HUES6 (cell line): ENCODE measurements around the gene SPG7.
"Not testable (repeated sequence)": the region's sequence is repeated elsewhere in the genome, so short reads cannot be mapped to it uniquely, and the experiment has no call there.

Experiments used
- H3K27ac ChIP-seq: 2 replicates; pipeline ENCODE4 v1.7.0; 2013; ENCODE audit warnings: low read depth, mild to moderate bottlenecking, low read length, inconsistent platforms
- H3K27me3 ChIP-seq: 2 replicates; pipeline ENCODE4 v1.6.1; 2013; ENCODE audit warnings: low read length; ENCODE audit not compliant: control insufficient read depth, insufficient read depth
- H3K36me3 ChIP-seq: 2 replicates; pipeline ENCODE4 v1.6.1; 2013; ENCODE audit warnings: low read length; ENCODE audit not compliant: control insufficient read depth, insufficient read depth
- H3K4me1 ChIP-seq: 2 replicates; pipeline ENCODE4 v1.6.1; 2013; ENCODE audit warnings: low read length; ENCODE audit not compliant: control insufficient read depth, insufficient read depth
- H3K4me3 ChIP-seq: 2 replicates; pipeline ENCODE4 v1.5.1; 2013; ENCODE audit warnings: low read depth, low read length
- H3K9ac ChIP-seq: one replicate; pipeline ENCODE4 v1.6.1; 2013; ENCODE audit warnings: mild to moderate bottlenecking, low read length
- H3K9me3 ChIP-seq: 2 replicates; pipeline ENCODE4 v1.6.1; 2013; ENCODE audit warnings: low read depth, low read length; ENCODE audit not compliant: control insufficient read depth, insufficient read depth

The SPG7 gene

DNA sequence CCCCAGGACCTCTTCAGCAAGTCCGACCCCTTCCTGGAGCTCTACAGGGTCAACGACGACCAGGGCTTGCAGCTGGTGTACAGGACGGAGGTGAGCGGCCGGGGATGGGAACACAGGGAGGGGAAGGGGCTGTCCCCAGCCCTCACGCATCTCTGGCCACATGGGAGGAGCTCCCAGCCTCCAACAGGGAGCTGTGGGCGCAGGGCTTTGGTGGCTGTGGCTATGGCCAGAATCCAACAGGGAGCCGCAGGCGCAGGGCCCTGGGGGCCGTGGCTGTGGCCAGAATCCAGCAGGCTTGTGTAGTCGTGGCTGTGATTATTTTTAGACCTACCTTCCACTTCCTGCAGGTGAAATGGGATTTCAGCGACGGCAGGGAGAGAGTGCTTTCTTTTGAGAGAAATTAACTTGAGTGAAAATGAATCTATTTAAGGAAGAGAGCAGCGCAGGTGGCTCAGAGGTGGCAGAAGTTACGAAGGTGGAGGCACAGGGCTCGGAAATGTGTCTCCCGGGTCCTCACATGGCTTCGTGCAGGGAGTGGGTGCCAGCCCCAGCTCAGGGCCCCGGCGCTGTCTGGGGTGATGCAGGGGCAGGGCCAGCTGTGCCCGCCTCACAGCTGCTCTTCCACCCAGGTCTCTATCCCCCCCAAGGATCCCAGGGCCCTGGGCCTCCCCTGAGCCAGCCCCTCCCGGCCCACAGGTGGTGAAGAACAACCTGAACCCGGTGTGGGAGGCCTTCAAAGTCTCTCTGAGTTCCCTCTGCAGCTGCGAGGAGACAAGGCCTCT, 76.8 kb downstream of the SPG7 start:
- no peaks in the 10 kb centered on the region for H3K4me1 ChIP-seq
- H3K9me3 ChIP-seq, result no peaks in the 10 kb centered on the region
- no peak overlapping the region for H3K4me3 ChIP-seq
- no peak overlapping the region for H3K9ac ChIP-seq
- H3K27me3 ChIP-seq, result no peaks in the 10 kb centered on the region
- H3K36me3 ChIP-seq, result peaks cover 3% of the 10 kb centered on the region; the same call in 1 of the 2 replicates
- no peak overlapping the region for H3K27ac ChIP-seq

DNA sequence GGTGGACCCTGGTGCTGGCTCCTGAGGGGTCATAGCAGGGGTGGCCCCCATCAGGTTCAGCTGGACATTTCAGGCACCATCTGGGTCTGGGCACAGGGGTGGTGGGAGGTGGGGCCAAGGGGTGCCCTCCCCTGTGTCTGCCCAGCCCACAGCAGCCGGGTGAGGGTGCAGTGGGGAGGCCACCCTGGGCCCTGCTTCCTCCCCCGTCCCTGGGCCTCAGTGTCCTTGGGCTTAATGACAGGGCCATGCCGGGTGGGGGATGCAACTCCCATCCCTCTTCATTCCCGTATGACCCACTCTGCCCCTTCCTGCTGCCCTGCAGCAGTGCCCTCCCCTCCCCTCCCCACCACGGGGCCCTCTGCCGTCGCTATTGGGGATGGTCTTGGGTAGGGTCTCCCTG, 78.0 kb downstream of the SPG7 start:
- no peak overlapping the region for H3K27ac ChIP-seq
- no peak overlapping the region for H3K4me3 ChIP-seq
- H3K9ac ChIP-seq, result no peak overlapping the region
- H3K9me3 ChIP-seq, result no peaks in the 10 kb centered on the region
- no peaks in the 10 kb centered on the region for H3K4me1 ChIP-seq
- H3K36me3 ChIP-seq, result peaks cover 3% of the 10 kb centered on the region; the same call in 1 of the 2 replicates
- H3K27me3 ChIP-seq, result no peaks in the 10 kb centered on the region

- Histone ChIP-seq H3K9me3 (no peaks in the 10 kb centered on the region), H3K27me3 (no peaks in the 10 kb centered on the region), H3K9ac (no peak overlapping the region), H3K36me3 (peaks cover 3% of the 10 kb centered on the region; the same call in 1 of the 2 replicates), H3K27ac (no peak overlapping the region), H3K4me3 (no peak overlapping the region), H3K4me1 (no peaks in the 10 kb centered on the region)
These were observed 78.7 kb downstream of the SPG7 start for GRCh38 chr16:89586853-89587252.

DNA sequence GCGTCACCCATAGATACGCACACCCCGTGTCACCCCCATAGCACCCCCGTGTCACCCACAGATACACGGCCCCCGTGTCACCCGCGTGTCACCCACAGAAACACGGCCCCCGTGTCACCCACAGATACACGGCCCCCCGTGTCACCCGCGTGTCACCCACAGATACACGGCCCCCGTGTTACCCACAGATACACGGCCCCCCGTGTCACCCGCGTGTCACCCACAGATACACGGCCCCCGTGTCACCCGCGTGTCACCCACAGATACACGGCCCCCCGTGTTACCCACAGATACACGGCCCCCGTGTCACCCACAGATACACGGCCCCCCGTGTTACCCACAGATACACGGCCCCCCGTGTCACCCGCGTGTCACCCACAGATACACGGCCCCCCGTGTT, 79.5 kb downstream of the SPG7 start:
- not testable (repeated sequence) for H3K4me3 ChIP-seq, H3K36me3 ChIP-seq, H3K4me1 ChIP-seq, H3K9me3 ChIP-seq, H3K27ac ChIP-seq, H3K9ac ChIP-seq, H3K27me3 ChIP-seq

- no peak overlapping the region for H3K9ac ChIP-seq
- no peak overlapping the region for H3K4me3 ChIP-seq
- H3K36me3 ChIP-seq, result peaks cover 3% of the 10 kb centered on the region; the same call in 1 of the 2 replicates
- H3K4me1 ChIP-seq, result no peaks in the 10 kb centered on the region
- H3K27me3 ChIP-seq, result no peaks in the 10 kb centered on the region
- H3K27ac ChIP-seq, result no peak overlapping the region
- H3K9me3 ChIP-seq, result no peaks in the 10 kb centered on the region
These were observed 80.4 kb downstream of the SPG7 start for GRCh38 chr16:89588413-89589109.

DNA sequence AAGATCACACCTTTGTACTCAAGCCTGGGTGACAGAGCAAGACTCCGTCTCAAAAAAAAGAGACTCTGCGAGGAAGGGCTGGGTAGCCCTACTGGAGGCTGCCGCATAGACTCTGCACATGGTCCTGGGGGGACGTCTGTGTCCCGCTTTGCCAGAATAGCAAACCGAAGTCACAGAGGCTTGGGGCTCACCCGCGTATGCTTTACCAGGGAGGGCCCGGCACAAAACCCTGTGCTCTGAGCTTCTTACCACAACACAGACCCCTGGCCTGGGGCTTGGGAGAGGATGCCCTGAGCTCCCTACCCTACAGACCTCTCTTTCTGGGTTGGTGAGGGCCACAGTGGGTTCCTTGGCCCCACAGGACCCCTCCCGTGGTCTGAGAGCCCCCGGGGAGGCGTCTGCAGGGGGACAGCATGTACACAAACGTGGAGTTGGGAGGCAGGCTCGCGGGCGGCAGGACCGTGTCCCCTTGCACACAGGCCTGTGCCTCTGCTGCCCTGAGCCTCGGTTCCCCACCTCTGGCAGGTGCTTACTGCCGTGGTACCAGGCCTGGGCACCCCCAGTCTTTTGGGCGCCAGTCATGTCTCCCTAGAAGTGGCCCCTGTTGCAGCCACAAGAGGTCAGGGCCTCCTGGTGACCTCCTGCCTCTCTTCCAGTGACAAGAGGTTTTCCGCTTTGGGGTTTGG, 81.2 kb downstream of the SPG7 start:
- H3K36me3 ChIP-seq, result peaks cover 3% of the 10 kb centered on the region; the same call in 1 of the 2 replicates

GRCh38 chr16:89593841-89594240, 85.6 kb downstream of the SPG7 start:
- no peak overlapping the region for H3K9ac ChIP-seq

More for the DNA sequence above, 81.2 kb downstream of the SPG7 start:
- H3K27ac ChIP-seq, result no peak overlapping the region
- H3K9me3 ChIP-seq, result no peaks in the 10 kb centered on the region
- H3K9ac ChIP-seq, result no peak overlapping the region
- H3K27me3 ChIP-seq, result no peaks in the 10 kb centered on the region
- no peak overlapping the region for H3K4me3 ChIP-seq
- no peaks in the 10 kb centered on the region for H3K4me1 ChIP-seq

GRCh38 chr16:89595330-89596060, 87.3 kb downstream of the SPG7 start:
- no peaks in the 10 kb centered on the region for H3K9me3 ChIP-seq
- H3K36me3 ChIP-seq, result peaks cover 4% of the 10 kb centered on the region; the same call in 1 of the 2 replicates
- no peaks in the 10 kb centered on the region for H3K27me3 ChIP-seq
- H3K4me3 ChIP-seq, result no peak overlapping the region
- no peak overlapping the region for H3K27ac ChIP-seq
- H3K4me1 ChIP-seq, result peaks cover 5% of the 10 kb centered on the region; the same call in 1 of the 2 replicates
- H3K9ac ChIP-seq, result no peak overlapping the region

More at GRCh38 chr16:89593841-89594240, 85.6 kb downstream of the SPG7 start:
- Histone ChIP-seq H3K36me3 (peaks cover 8% of the 10 kb centered on the region; the same call in 1 of the 2 replicates), H3K9me3 (no peaks in the 10 kb centered on the region), H3K4me3 (no peak overlapping the region), H3K27me3 (no peaks in the 10 kb centered on the region), H3K4me1 (no peaks in the 10 kb centered on the region), H3K27ac (no peak overlapping the region)

DNA sequence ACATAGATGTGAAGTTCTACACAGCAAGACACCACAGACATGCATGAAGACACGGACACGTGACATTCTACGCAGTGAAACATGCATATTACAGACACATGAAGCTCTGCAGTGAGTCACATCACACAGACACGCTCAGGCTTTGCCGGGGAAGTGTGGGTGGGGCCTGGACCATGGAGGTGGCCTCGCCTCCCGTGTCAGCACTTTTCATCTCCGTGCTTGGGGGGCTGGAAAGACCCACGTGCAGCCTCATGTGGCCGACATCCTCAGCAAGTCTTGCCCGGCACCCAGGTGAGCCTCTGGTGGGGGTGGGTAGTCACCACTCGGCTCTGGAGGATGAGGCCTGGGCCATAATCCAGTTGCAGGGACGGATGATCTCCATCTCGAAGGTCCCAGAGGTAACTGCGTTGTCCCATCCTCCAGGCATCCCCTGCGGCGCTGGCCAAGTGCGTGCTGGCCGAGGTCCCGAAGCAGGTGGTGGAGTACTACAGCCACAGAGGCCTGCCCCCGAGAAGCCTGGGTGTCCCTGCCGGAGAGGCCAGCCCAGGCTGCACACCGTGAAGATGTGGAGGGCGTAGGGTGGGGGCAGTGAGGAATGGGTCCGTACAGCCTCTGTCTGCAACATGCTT, 88.0 kb downstream of the SPG7 start:
- H3K4me1 ChIP-seq, result peaks cover 5% of the 10 kb centered on the region; the same call in 1 of the 2 replicates
- no peak overlapping the region for H3K9ac ChIP-seq
- H3K9me3 ChIP-seq, result no peaks in the 10 kb centered on the region
- no peaks in the 10 kb centered on the region for H3K27me3 ChIP-seq
- H3K4me3 ChIP-seq, result no peak overlapping the region
- H3K27ac ChIP-seq, result no peak overlapping the region
- peaks cover 4% of the 10 kb centered on the region; the same call in 1 of the 2 replicates for H3K36me3 ChIP-seq

GRCh38 chr16:89596957-89597649, 88.9 kb downstream of the SPG7 start:
- Histone ChIP-seq H3K9me3 (no peaks in the 10 kb centered on the region), H3K4me1 (peaks cover 8% of the 10 kb centered on the region; the same call in 1 of the 2 replicates), H3K36me3 (peaks cover 4% of the 10 kb centered on the region; the same call in 1 of the 2 replicates), H3K27ac (no peak overlapping the region), H3K9ac (no peak overlapping the region), H3K27me3 (no peaks in the 10 kb centered on the region), H3K4me3 (no peak overlapping the region)
